Activated CD8-positive, alpha-beta T cell treated with anti-CD3 and anti-CD28 coated beads for 36 hours (primary cell): Measurements from ENCODE around the gene NBAS. TPM values are rescaled to one million over a fixed set of nuclear protein-coding genes. Genes with fewer than 3 reads are reported as not detected.

Experiments
- ATAC-seq: fragments of 200-7000 bp; cut with Tn5 transposase; one replicate; pipeline ENCODE4 v1.10.0; 2021; ENCODE audit warnings: mild to moderate bottlenecking, moderate library complexity
- CTCF ChIA-PET: fragments of 350-600 bp; sonication (Branson Sonifier 250); formaldehyde crosslinking; loops from one replicate; lab custom pipeline; 2021; ENCODE audit warnings: antibody characterized with exemption; lab: Charles Lee
- POLR2A ChIA-PET: fragments of 350-600 bp; sonication (Branson Sonifier 250); formaldehyde crosslinking; loops from one replicate; lab custom pipeline; 2021; ENCODE audit warnings: antibody characterized with exemption; lab: Charles Lee
- DNase-seq: peaks from one replicate; pipeline ENCODE4 v3.0.0-alpha.2; 2020
- H3K27ac Mint-ChIP-seq: one replicate; pipeline ENCODE4 v1.8.0; 2021; ENCODE audit warnings: mild to moderate bottlenecking, mixed read lengths
- H3K27me3 Mint-ChIP-seq: one replicate; pipeline ENCODE4 v1.8.0; 2021; ENCODE audit warnings: mixed read lengths
- H3K36me3 Mint-ChIP-seq: one replicate; pipeline ENCODE4 v1.8.0; 2021; ENCODE audit warnings: low read depth, mixed read lengths
- H3K4me1 Mint-ChIP-seq: one replicate; pipeline ENCODE4 v1.8.0; 2021; ENCODE audit warnings: low read depth, mixed read lengths
- H3K4me3 Mint-ChIP-seq: one replicate; pipeline ENCODE4 v1.8.0; 2021; ENCODE audit warnings: mild to moderate bottlenecking, moderate library complexity, mixed read lengths
- H3K9me3 Mint-ChIP-seq: one replicate; pipeline ENCODE4 v1.8.0; 2021; ENCODE audit warnings: mixed read lengths
- CTCF ChIP-seq: fragments of 200-600 bp; IDR thresholded peaks from one replicate; pipeline ENCODE4 v1.8.0; 2022; ENCODE audit warnings: antibody characterized with exemption, mild to moderate bottlenecking
- intact Hi-C: fragments of 100-400 bp; cut with micrococcal nuclease; formaldehyde crosslinking; loops from one replicate; pipeline ENCODE4 v1.10.0; 2022
- total RNA-seq, 2 experiments: library from RNA; stranded (reverse); gene quantifications; one replicate each; pipeline ENCODE4 v1.2.3, GENCODE V29; 2021

Gene NBAS
- total RNA-seq, 2 experiments from 2014 or later: 40.9 to 41.9 TPM

GRCh38 chr2:15346624-15347023 lies 214.5 kb downstream of the NBAS start:
- no peak for DNase-seq
- Mint-ChIP-seq H3K9me3 (peaks cover 7% of the 10 kb centered on the region), H3K4me1 (no peaks in the 10 kb centered on the region), H3K36me3 (peaks cover 61% of the 10 kb centered on the region), H3K4me3 (no peak overlapping the region), H3K27ac (no peak overlapping the region), H3K27me3 (no peaks in the 10 kb centered on the region)
- intact Hi-C loops: no loop called here
- POLR2A ChIA-PET: no interaction called here
- no peak for TF ChIP-seq CTCF
- CTCF ChIA-PET: no interaction called here
- ATAC-seq: no peak

- POLR2A ChIA-PET: no interaction called here
- Mint-ChIP-seq H3K4me1 (peaks cover 9% of the 10 kb centered on the region), H3K4me3 (no peak overlapping the region), H3K36me3 (peaks cover 31% of the 10 kb centered on the region), H3K9me3 (no peaks in the 10 kb centered on the region), H3K27me3 (no peaks in the 10 kb centered on the region), H3K27ac (no peak overlapping the region)
- intact Hi-C loops: no loop called here
- ATAC-seq (no peak), DNase-seq (no peak)
- CTCF ChIA-PET: interaction anchor here (1.0 to 1.6 kb wide), 2 partner anchors 11 to 239 kb away, joined by 3 read pairs; no protein-coding TSS in a partner anchor
- TF ChIP-seq CTCF: no peak
These were observed 223.0 kb downstream of the NBAS start for GRCh38 chr2:15337996-15338666.

GRCh38 chr2:15334644-15335326 lies 226.3 kb downstream of the NBAS start:
- TF ChIP-seq CTCF: no peak
- POLR2A ChIA-PET: no interaction called here
- Mint-ChIP-seq H3K36me3 (peaks cover 16% of the 10 kb centered on the region), H3K4me1 (peaks cover 9% of the 10 kb centered on the region), H3K4me3 (no peak overlapping the region), H3K27me3 (no peaks in the 10 kb centered on the region), H3K9me3 (no peaks in the 10 kb centered on the region), H3K27ac (no peak overlapping the region)
- ATAC-seq (no peak), DNase-seq (no peak)
- CTCF ChIA-PET: no interaction called here
- intact Hi-C loops: no loop called here

- ChIA-PET CTCF (no interaction called here), POLR2A (no interaction called here)
- Mint-ChIP-seq H3K4me3 (no peak overlapping the region), H3K9me3 (no peaks in the 10 kb centered on the region), H3K36me3 (peaks cover 6% of the 10 kb centered on the region), H3K4me1 (peaks cover 6% of the 10 kb centered on the region), H3K27me3 (no peaks in the 10 kb centered on the region), H3K27ac (no peak overlapping the region)
- no peak for DNase-seq
- TF ChIP-seq CTCF: no peak
- intact Hi-C loops: no loop called here
- no peak for ATAC-seq
These were observed 229.3 kb downstream of the NBAS start for GRCh38 chr2:15331787-15332186.

- intact Hi-C loops: no loop called here
- POLR2A ChIA-PET: no interaction called here
- Mint-ChIP-seq H3K27ac (no peak overlapping the region), H3K27me3 (no peaks in the 10 kb centered on the region), H3K4me3 (no peak overlapping the region), H3K4me1 (no peaks in the 10 kb centered on the region), H3K9me3 (peaks cover 5% of the 10 kb centered on the region), H3K36me3 (peaks cover 45% of the 10 kb centered on the region)
- ATAC-seq: no peak
- no peak for DNase-seq
- CTCF ChIA-PET: no interaction called here
- TF ChIP-seq CTCF: no peak
These were observed 235.8 kb downstream of the NBAS start for GRCh38 chr2:15325296-15325695.
